Measurements from ENCODE around the gene FBRS. TPM values are rescaled to one million over a fixed set of nuclear protein-coding genes. Genes with fewer than 3 reads are reported as not detected.

The FBRS gene
- total RNA-seq, 2 experiments from 2014 or later: 36.8 to 89.8 TPM

GRCh38 chr16:30621765-30622164 is 36.5 kb upstream of the FBRS start:
- H2AFZ ChIP-seq (ENCODE audit: low read length): no peak overlapping the region
- H3K9me3 ChIP-seq (ENCODE audit: low read length): peaks cover 7% of the 10 kb centered on the region; the same call in 1 of the 2 replicates
- no peak overlapping the region for H3K4me3 ChIP-seq (ENCODE audit: low read depth, low read length, poor library complexity, severe bottlenecking)
- no peaks in the 10 kb centered on the region for H3K36me3 ChIP-seq (ENCODE audit: insufficient read depth, low read length)
- H3K9me2 ChIP-seq (ENCODE audit: insufficient read depth, low read length): no peaks in the 10 kb centered on the region
- H4K20me1 ChIP-seq (ENCODE audit: insufficient read depth, low read length): no peaks in the 10 kb centered on the region
- no peak overlapping the region for H3K27ac ChIP-seq (ENCODE audit: low read depth, low read length, poor library complexity, severe bottlenecking)
- no TSS peak for BruUV-seq (replicated peaks)
- no peak for TF ChIP-seq EZH2phosphoT487 (IDR thresholded peaks at IDR 0.05; ENCODE audit: borderline replicate concordance, low read depth, low read length)
- TF ChIP-seq CTCF (conservative IDR thresholded peaks at IDR 0.05; ENCODE audit: low read length): no peak
- no peak overlapping the region for H3K4me2 ChIP-seq (ENCODE audit: low read length)
- DNase-seq (ENCODE audit: low spot score): no peak
- ChIA-PET CTCF (ENCODE audit: unreplicated experiment) (no interaction called here), POLR2A (interaction anchor here (0.6 to 1.6 kb wide), 2 partner anchors 13 to 590 kb away, joined by 3 to 5 read pairs; no protein-coding TSS in a partner anchor)
- H3K4me1 ChIP-seq (ENCODE audit: insufficient read depth, low read length, poor library complexity, severe bottlenecking): peaks cover 4% of the 10 kb centered on the region
- intact Hi-C loops (cut with micrococcal nuclease; ENCODE audit: unreplicated experiment): no loop called here
- H3K79me2 ChIP-seq (ENCODE audit: insufficient read depth, low read depth, low read length): no peaks in the 10 kb centered on the region

- TF ChIP-seq EZH2phosphoT487 (IDR thresholded peaks at IDR 0.05; ENCODE audit: borderline replicate concordance, low read depth, low read length) (no peak), CTCF (conservative IDR thresholded peaks at IDR 0.05; ENCODE audit: low read length) (no peak)
- intact Hi-C loops (cut with micrococcal nuclease; ENCODE audit: unreplicated experiment): no loop called here
- no peak overlapping the region for H3K4me2 ChIP-seq (ENCODE audit: low read length)
- peaks cover 7% of the 10 kb centered on the region; the same call in 1 of the 2 replicates for H3K9me3 ChIP-seq (ENCODE audit: low read length)
- H3K79me2 ChIP-seq (ENCODE audit: insufficient read depth, low read depth, low read length): no peaks in the 10 kb centered on the region
- no peaks in the 10 kb centered on the region for H3K9me2 ChIP-seq (ENCODE audit: insufficient read depth, low read length)
- no peak overlapping the region for H3K4me3 ChIP-seq (ENCODE audit: low read depth, low read length, poor library complexity, severe bottlenecking)
- ChIA-PET CTCF (ENCODE audit: unreplicated experiment) (no interaction called here), POLR2A (interaction anchor here (0.6 to 1.6 kb wide), 4 partner anchors 11 to 590 kb away, joined by 3 to 5 read pairs (median 3); no protein-coding TSS in a partner anchor)
- H3K4me1 ChIP-seq (ENCODE audit: insufficient read depth, low read length, poor library complexity, severe bottlenecking): peaks cover 4% of the 10 kb centered on the region
- BruUV-seq (replicated peaks): no TSS peak
- H3K36me3 ChIP-seq (ENCODE audit: insufficient read depth, low read length): no peaks in the 10 kb centered on the region
- no peak overlapping the region for H3K27ac ChIP-seq (ENCODE audit: low read depth, low read length, poor library complexity, severe bottlenecking)
- DNase-seq (ENCODE audit: low spot score): no peak
- no peak overlapping the region for H2AFZ ChIP-seq (ENCODE audit: low read length)
- H4K20me1 ChIP-seq (ENCODE audit: insufficient read depth, low read length): no peaks in the 10 kb centered on the region
These were observed 35.7 kb upstream of the FBRS start for GRCh38 chr16:30622455-30623032.

- H2AFZ ChIP-seq (ENCODE audit: low read length): no peak overlapping the region
- no peaks in the 10 kb centered on the region for H3K36me3 ChIP-seq (ENCODE audit: insufficient read depth, low read length)
- no peak overlapping the region for H3K4me3 ChIP-seq (ENCODE audit: low read depth, low read length, poor library complexity, severe bottlenecking)
- CTCF ChIA-PET (ENCODE audit: unreplicated experiment): no interaction called here
- POLR2A ChIA-PET: interaction anchor here (0.7 kb wide), 1 partner anchor 10 kb away, joined by 3 read pairs; no protein-coding TSS in a partner anchor
- no peaks in the 10 kb centered on the region for H3K79me2 ChIP-seq (ENCODE audit: insufficient read depth, low read depth, low read length)
- H3K9me2 ChIP-seq (ENCODE audit: insufficient read depth, low read length): no peaks in the 10 kb centered on the region
- peaks cover 7% of the 10 kb centered on the region for H3K4me1 ChIP-seq (ENCODE audit: insufficient read depth, low read length, poor library complexity, severe bottlenecking)
- DNase-seq (ENCODE audit: low spot score): no peak
- intact Hi-C loops (cut with micrococcal nuclease; ENCODE audit: unreplicated experiment): no loop called here
- H3K4me2 ChIP-seq (ENCODE audit: low read length): no peak overlapping the region
- H4K20me1 ChIP-seq (ENCODE audit: insufficient read depth, low read length): no peaks in the 10 kb centered on the region
- BruUV-seq (replicated peaks): no TSS peak
- peaks cover 7% of the 10 kb centered on the region; the same call in 1 of the 2 replicates for H3K9me3 ChIP-seq (ENCODE audit: low read length)
- TF ChIP-seq CTCF (conservative IDR thresholded peaks at IDR 0.05; ENCODE audit: low read length) (no peak), EZH2phosphoT487 (IDR thresholded peaks at IDR 0.05; ENCODE audit: borderline replicate concordance, low read depth, low read length) (no peak)
- no peak overlapping the region for H3K27ac ChIP-seq (ENCODE audit: low read depth, low read length, poor library complexity, severe bottlenecking)
These were observed 34.5 kb upstream of the FBRS start for GRCh38 chr16:30623536-30624283.
